HL-60 (cell line): ENCODE data around the gene CLC.

Experiments used
- DNase-seq, 2 experiments: peaks; one replicate each; pipeline ENCODE4 v3.0.0-alpha.2; 2010 to 2020; ENCODE audit warnings: low read depth in 1 of 2, low spot score in 1 of 2
- H3K27ac ChIP-seq: fragments of 250-450 bp; sonication (Bioruptor Pico); replicated peaks from 2 replicates; pipeline ENCODE4 v1.5.1; 2020; ENCODE audit warnings: mild to moderate bottlenecking, moderate library complexity
- H3K27me3 ChIP-seq: fragments of 250-450 bp; sonication (Bioruptor Pico); 2 replicates; pipeline ENCODE4 v1.5.1; 2021; ENCODE audit warnings: mild to moderate bottlenecking, moderate library complexity; ENCODE audit not compliant: insufficient read depth, poor library complexity, severe bottlenecking
- H3K4me3 ChIP-seq: replicated peaks from 2 replicates; pipeline ENCODE4 v1.5.1; 2011; ENCODE audit warnings: mild to moderate bottlenecking, control low read depth, low read length; ENCODE audit not compliant: insufficient read depth
- CTCF ChIP-seq: IDR thresholded peaks from one replicate; pipeline ENCODE4 v1.5.1; 2011; ENCODE audit warnings: low read length, control low read depth, inconsistent platforms; ENCODE audit not compliant: insufficient read depth
- GABPA ChIP-seq: IDR thresholded peaks from 2 replicates; pipeline ENCODE4 v1.6.1; 2012; ENCODE audit warnings: low read depth
- POLR2AphosphoS5 ChIP-seq: IDR thresholded peaks from 2 replicates; pipeline ENCODE4 v1.6.1; 2012; ENCODE audit warnings: low read depth
- REST ChIP-seq: IDR thresholded peaks from 2 replicates; pipeline ENCODE4 v1.6.1; 2012; ENCODE audit warnings: low read depth; ENCODE audit not compliant: insufficient replicate concordance
- SPI1 ChIP-seq: IDR thresholded peaks from 2 replicates; pipeline ENCODE4 v1.6.1; 2012; ENCODE audit warnings: low read depth, mild to moderate bottlenecking, borderline replicate concordance

Gene CLC

GRCh38 chr19:39731685-39732084 is 6.1 kb downstream of the CLC start:
- TF ChIP-seq GABPA (no peak), CTCF (no peak), SPI1 (no peak), POLR2AphosphoS5 (no peak), REST (no peak)
- Histone ChIP-seq H3K27me3 (no peaks in the 10 kb centered on the region), H3K27ac (no peak overlapping the region), H3K4me3 (no peak overlapping the region)
- no peak for DNase-seq

GRCh38 chr19:39729594-39729993 is 8.2 kb downstream of the CLC start:
- no peak for DNase-seq
- no peak overlapping the region for H3K4me3 ChIP-seq
- TF ChIP-seq POLR2AphosphoS5 (no peak), GABPA (no peak), REST (no peak), CTCF (no peak), SPI1 (no peak)
- no peak overlapping the region for H3K27ac ChIP-seq
- H3K27me3 ChIP-seq = no peaks in the 10 kb centered on the region

GRCh38 chr19:39728040-39728439 is 9.8 kb downstream of the CLC start:
- DNase-seq = no peak
- H3K27ac ChIP-seq = no peak overlapping the region
- H3K4me3 ChIP-seq = no peak overlapping the region
- H3K27me3 ChIP-seq = no peaks in the 10 kb centered on the region
- TF ChIP-seq POLR2AphosphoS5 = no peak
- no peak for TF ChIP-seq GABPA
- TF ChIP-seq CTCF = no peak
- no peak for TF ChIP-seq REST
- no peak for TF ChIP-seq SPI1
